SK-N-SH (cell line): ENCODE data around the gene SETX. TPM values are rescaled to one million over a fixed set of nuclear protein-coding genes. Genes with fewer than 3 reads are reported as not detected.
A peak's percentile ranks its signal among the peaks of the same experiment; 100 is the strongest.

Experiments used
- CTCF ChIA-PET: fragments of 300-600, 350-600 bp; formaldehyde crosslinking; extraction: SDS; loops from one replicate; lab custom pipeline; 2021; lab: Yijun Ruan, JAX
- POLR2A ChIA-PET: fragments of 350-600 bp; sonication (Branson Sonifier 250); formaldehyde crosslinking; extraction: SDS; loops from one replicate; lab custom pipeline; 2020; ENCODE audit warnings: antibody characterized with exemption, inconsistent platforms; lab: Yijun Ruan, JAX
- DNase-seq: peaks from one replicate; pipeline ENCODE4 v3.0.0; 2012
- H2AFZ ChIP-seq: fragments of 200-600 bp; sonication (generic); 2 replicates; pipeline ENCODE4 v1.8.1; 2016; ENCODE audit warnings: antibody characterized with exemption, mild to moderate bottlenecking, low read depth
- H3F3A ChIP-seq: fragments of 200-600 bp; sonication (generic); replicated peaks from 2 replicates; pipeline ENCODE3; 2016; ENCODE audit warnings: antibody characterized with exemption, mild to moderate bottlenecking; ENCODE audit not compliant: insufficient read depth
- H3K27ac ChIP-seq, 2 experiments: fragments of 200-500 bp in 1 of 2; fragments of 200-600 bp in 1 of 2; sonication (Bioruptor generic) in 1 of 2; sonication (generic), shearing (Covaris generic) in 1 of 2; 2 replicates each; pipeline versions ENCODE4 v1.5.1 to v1.6.1; 2014 to 2016; ENCODE audit warnings: low read depth in 2 of 2, inconsistent platforms in 1 of 2, low read length in 1 of 2, mild to moderate bottlenecking in 1 of 2, mixed read lengths in 1 of 2
- H3K27me3 ChIP-seq: fragments of 200-600 bp; sonication (generic), shearing (Covaris generic); 2 replicates; pipeline ENCODE4 v1.6.1; 2016; ENCODE audit warnings: mixed run types; ENCODE audit not compliant: insufficient read depth
- H3K36me3 ChIP-seq, 2 experiments: fragments of 200-500 bp in 1 of 2; fragments of 200-600 bp in 1 of 2; sonication (Bioruptor generic) in 1 of 2; sonication (generic) in 1 of 2; replicated peaks in 1 of 2; 2 replicates each; pipeline versions ENCODE3 to v1.5.1; 2014 to 2016; ENCODE audit warnings: low read length in 1 of 2, mild to moderate bottlenecking in 1 of 2; ENCODE audit not compliant: insufficient read depth in 2 of 2, control insufficient read depth in 1 of 2
- H3K4me1 ChIP-seq, 2 experiments: fragments of 200-500 bp in 1 of 2; fragments of 200-600 bp in 1 of 2; sonication (Bioruptor generic) in 1 of 2; sonication (generic), shearing (Covaris generic) in 1 of 2; 2 replicates each; pipeline versions ENCODE4 v1.5.1 to v1.6.1; 2014 to 2016; ENCODE audit warnings: low read depth in 1 of 2, low read length in 1 of 2, mixed run types in 1 of 2; ENCODE audit not compliant: insufficient read depth in 2 of 2, control insufficient read depth in 1 of 2
- H3K4me2 ChIP-seq: fragments of 200-600 bp; sonication (generic), shearing (Covaris generic); 2 replicates; pipeline ENCODE4 v1.6.1; 2017; ENCODE audit warnings: mixed run types
- H3K4me3 ChIP-seq, 2 experiments: fragments of 200-500 bp in 1 of 2; fragments of 200-600 bp in 1 of 2; sonication (Bioruptor generic) in 1 of 2; sonication (generic), shearing (Covaris generic) in 1 of 2; 2 replicates each; pipeline versions ENCODE4 v1.5.1 to v1.8.1; 2014 to 2016; ENCODE audit warnings: low read depth in 2 of 2, inconsistent platforms in 1 of 2, low read length in 1 of 2, mild to moderate bottlenecking in 1 of 2, mixed read lengths in 1 of 2, moderate library complexity in 1 of 2
- H3K79me2 ChIP-seq: fragments of 200-600 bp; sonication (generic); 2 replicates; pipeline ENCODE4 v1.8.1; 2017; ENCODE audit warnings: mild to moderate bottlenecking; ENCODE audit not compliant: insufficient read depth
- H3K9ac ChIP-seq: fragments of 200-600 bp; sonication (generic); 2 replicates; pipeline ENCODE4 v1.6.1; 2017; ENCODE audit warnings: mixed run types
- H3K9me2 ChIP-seq: fragments of 200-600 bp; sonication (generic); 2 replicates; pipeline ENCODE4 v1.6.1; 2017; ENCODE audit warnings: mixed run types
- H3K9me3 ChIP-seq: fragments of 200-600 bp; sonication (generic); 2 replicates; pipeline ENCODE4 v1.6.1; 2017; ENCODE audit warnings: mixed run types, mild to moderate bottlenecking, moderate library complexity
- H4K20me1 ChIP-seq: fragments of 200-600 bp; sonication (generic); 2 replicates; pipeline ENCODE4 v1.6.1; 2017; ENCODE audit warnings: mild to moderate bottlenecking, mixed run types; ENCODE audit not compliant: insufficient read depth
- FOSL2 ChIP-seq: IDR thresholded peaks from 2 replicates; pipeline ENCODE4 v1.4.0; 2012; ENCODE audit warnings: low read depth, mild to moderate bottlenecking, moderate library complexity, borderline replicate concordance
- IRF3 ChIP-seq: fragments of 150-350 bp; IDR thresholded peaks from 2 replicates; pipeline ENCODE4 v1.6.1; 2016; ENCODE audit warnings: mild to moderate bottlenecking, low read depth, low read length
- POLR2AphosphoS5 ChIP-seq: IDR thresholded peaks from 2 replicates; pipeline ENCODE4 v1.6.1; 2012; ENCODE audit warnings: low read depth, low read length
- RCOR1 ChIP-seq: fragments of 150-350 bp; IDR thresholded peaks from 2 replicates; pipeline ENCODE4 v1.6.1; 2017; ENCODE audit warnings: antibody characterized with exemption, low read length
- SIN3A ChIP-seq: IDR thresholded peaks from 2 replicates; pipeline ENCODE4 v1.6.1; 2012; ENCODE audit warnings: low read depth, mild to moderate bottlenecking, low read length, moderate library complexity, borderline replicate concordance
- TAF1 ChIP-seq: IDR thresholded peaks from 2 replicates; pipeline ENCODE4 v1.6.1; 2012; ENCODE audit warnings: low read depth, mild to moderate bottlenecking, low read length, moderate library complexity, borderline replicate concordance
- TCF12 ChIP-seq: IDR thresholded peaks from 2 replicates; pipeline ENCODE4 v1.4.0; 2012
- TEAD4 ChIP-seq: IDR thresholded peaks from 2 replicates; pipeline ENCODE4 v1.4.0; 2012; ENCODE audit warnings: mild to moderate bottlenecking, borderline replicate concordance; ENCODE audit not compliant: insufficient read depth
- WGBS: methylation state at CpG from one replicate; pipeline ENCODE4 v1.1.6; 2017; ENCODE audit warnings: low lambda C conversion rate; 5-methylcytosine and 5-hydroxymethylcytosine counted together
- polyA plus RNA-seq, 3 experiments: library from polyadenylated mRNA; depleted of rRNA; stranded (reverse); fragments of >200 nt; gene quantifications; 2 replicates each; pipeline ENCODE4 v1.2.3, GENCODE V29; 2012

The SETX gene
- polyA plus RNA-seq, 1 of the 3 experiments (the other 2 are of a cell fraction): 12.3 TPM

GRCh38 chr9:132238026-132238972, 116.5 kb downstream of the SETX start:
- no peak overlapping the region for H2AFZ ChIP-seq
- no peaks in the 10 kb centered on the region for H3K79me2 ChIP-seq
- 86% methylated on average over 16 of the region's 22 CpGs for WGBS
- peaks cover 0 to 41% of the 10 kb centered on the region in 2 experiments; a peak in 2 of 4 replicates for H3K4me1 ChIP-seq
- H3K9me3 ChIP-seq: no peaks in the 10 kb centered on the region
- no peak overlapping the region for H3K4me2 ChIP-seq
- TF ChIP-seq TEAD4 (no peak), RCOR1 (no peak), IRF3 (no peak), POLR2AphosphoS5 (no peak), TAF1 (no peak)
- no peak overlapping the region for H3K27ac ChIP-seq
- no peak overlapping the region for H3K9ac ChIP-seq
- H3K4me3 ChIP-seq: no peak overlapping the region
- peaks cover 6% of the 10 kb centered on the region for H3F3A ChIP-seq
- no peaks in the 10 kb centered on the region for H3K9me2 ChIP-seq
- POLR2A ChIA-PET: interaction anchor here (1.0 kb wide), 1 partner anchor 287 kb away, joined by 3 read pairs; no protein-coding TSS in a partner anchor
- no peaks in the 10 kb centered on the region for H3K27me3 ChIP-seq
- H3K36me3 ChIP-seq: no peaks in the 10 kb centered on the region
- H4K20me1 ChIP-seq: 0 out of 2 replicates have a peak, but pooled peaks cover 14% of the 10 kb centered on the region
- CTCF ChIA-PET: interaction anchor here (0.8 to 12.6 kb wide), 14 partner anchors 10 to 480 kb away, joined by 3 to 218 read pairs (median 15); partner anchors contain the start of gene NTNG2
- DNase-seq: no peak

- Histone ChIP-seq H4K20me1 (0 out of 2 replicates have a peak, but pooled peaks cover 14% of the 10 kb centered on the region), H3K4me1 (peaks cover 0 to 42% of the 10 kb centered on the region in 2 experiments; a peak in 2 of 4 replicates), H3K27me3 (no peaks in the 10 kb centered on the region), H3K4me2 (no peak overlapping the region), H3K36me3 (no peaks in the 10 kb centered on the region), H3K9ac (no peak overlapping the region), H3F3A (peaks cover 6% of the 10 kb centered on the region), H2AFZ (no peak overlapping the region), H3K4me3 (no peak overlapping the region), H3K79me2 (no peaks in the 10 kb centered on the region), H3K9me3 (no peaks in the 10 kb centered on the region), H3K9me2 (no peaks in the 10 kb centered on the region), H3K27ac (no peak overlapping the region)
- no peak for DNase-seq
- 70% methylated on average over 2 of the region's 9 CpGs for WGBS
- ChIA-PET CTCF (interaction anchor here (0.5 to 12.6 kb wide), 22 partner anchors 9 to 1075 kb away, joined by 3 to 218 read pairs (median 13); partner anchors contain the start of gene NTNG2), POLR2A (no interaction called here)
- no peak for TF ChIP-seq TCF12
- TF ChIP-seq FOSL2: peak; percentile 23; the same call in 1 of the 2 replicates
- TF ChIP-seq SIN3A: no peak
Observed at GRCh38 chr9:132237481-132237880, 117.3 kb downstream of the SETX start.
